GM12878 (cell line): ENCODE results near the gene ZNF689. TPM values are rescaled to one million over a fixed set of nuclear protein-coding genes. Genes with fewer than 3 reads are reported as not detected.

Experiments
- IKZF2 ChIP-seq, 2 experiments: fragments of 450-650 bp; IDR thresholded peaks; 2 replicates each; pipeline ENCODE4 v1.6.1; 2017; ENCODE audit warnings: mild to moderate bottlenecking in 2 of 2, moderate library complexity in 2 of 2
- MXI1 ChIP-seq: fragments of 150-350 bp; IDR thresholded peaks from 2 replicates; pipeline ENCODE4 v1.6.1; 2011; ENCODE audit warnings: low read depth, mild to moderate bottlenecking, inconsistent platforms, low read length, improper control_type of control experiment
- POU2F2 ChIP-seq: IDR thresholded peaks from 3 replicates; pipeline ENCODE4 v1.6.1; 2011; ENCODE audit warnings: low read depth, mild to moderate bottlenecking, low read length, borderline replicate concordance
- RAD51 ChIP-seq: fragments of 450-650 bp; IDR thresholded peaks from 2 replicates; pipeline ENCODE4 v1.6.1; 2016; ENCODE audit warnings: moderate library complexity, mild to moderate bottlenecking, inconsistent platforms
- SIX5 ChIP-seq: IDR thresholded peaks from 2 replicates; pipeline ENCODE4 v1.6.1; 2011; ENCODE audit warnings: mild to moderate bottlenecking, low read depth, low read length, moderate library complexity; ENCODE audit not compliant: severe bottlenecking
- SMAD5 ChIP-seq: IDR thresholded peaks from 2 replicates; pipeline ENCODE4 v1.6.1; 2016; ENCODE audit warnings: antibody characterized with exemption, low read depth
- WRNIP1 ChIP-seq: IDR thresholded peaks from 2 replicates; pipeline ENCODE4 v1.6.1; 2011; ENCODE audit warnings: low read depth, low read length, improper control_type of control experiment, borderline replicate concordance
- polyA plus RNA-seq, 11 experiments: library from polyadenylated mRNA; depleted of rRNA in 4 of 11; unstranded in 6 of 11; stranded (reverse) in 5 of 11; fragments of >200 nt; fragmentation: Nextera tagmentation in 4 of 11; fragmentation: Illumina TruSeq in 1 of 11; extraction: Ambion mirVana in 4 of 11; extraction: Trizol in 1 of 11; gene quantifications; 1 replicate in 1 of 11; 2 replicates in 10 of 11; pipeline versions ENCODE4 v1.2.1 to v1.2.3, GENCODE V29; 2011 to 2016; ENCODE audit warnings: inconsistent platforms in 2 of 11, missing spikeins in 2 of 11, low read depth in 1 of 11
- total RNA-seq, 4 experiments: library from RNA; depleted of rRNA in 3 of 4; stranded (reverse); fragments of >200 nt in 3 of 4; fragmentation: Illumina TruSeq in 1 of 4; extraction: Trizol in 1 of 4; gene quantifications; 2 replicates each; pipeline versions ENCODE4 v1.2.1 to v1.2.3, GENCODE V29; 2013 to 2021
- TF ChIP-seq, protein P1 (sequence below): fragments of 450-650 bp; IDR thresholded peaks from 2 replicates; pipeline ENCODE4 v1.6.1; 2017; ENCODE audit warnings: mild to moderate bottlenecking, low read depth, inconsistent platforms; ENCODE audit not compliant: poor library complexity, severe bottlenecking
- TF ChIP-seq, protein P2 (sequence below), 3 experiments: IDR thresholded peaks in 2 of 3; conservative IDR thresholded peaks in 1 of 3; 2 replicates each; pipeline ENCODE4 v1.5.1; 2011; ENCODE audit warnings: low read depth in 3 of 3, low read length in 3 of 3, mild to moderate bottlenecking in 3 of 3, control low read depth in 2 of 3, moderate library complexity in 2 of 3, inconsistent platforms in 1 of 3, mixed read lengths in 1 of 3; ENCODE audit not compliant: control insufficient read depth in 2 of 3, insufficient read depth in 1 of 3; ENCODE audit errors: extremely low read depth in 1 of 3
- TF ChIP-seq, protein P3 (sequence below): fragments of 450-650 bp; IDR thresholded peaks from 2 replicates; pipeline ENCODE4 v1.6.1; 2016; ENCODE audit warnings: mild to moderate bottlenecking, moderate library complexity, borderline replicate concordance
- TF ChIP-seq, protein P4 (sequence below): fragments of 450-650 bp; IDR thresholded peaks from 2 replicates; pipeline ENCODE4 v1.6.1; 2017; ENCODE audit warnings: mild to moderate bottlenecking, moderate library complexity

ZNF689 gene
- total and polyA plus RNA-seq, 10 of the 15 experiments (the other 5 are each of a cell fraction or from before 2014, with no cell fraction given), result 4.7 to 13.2 (median 8.5) TPM

DNA sequence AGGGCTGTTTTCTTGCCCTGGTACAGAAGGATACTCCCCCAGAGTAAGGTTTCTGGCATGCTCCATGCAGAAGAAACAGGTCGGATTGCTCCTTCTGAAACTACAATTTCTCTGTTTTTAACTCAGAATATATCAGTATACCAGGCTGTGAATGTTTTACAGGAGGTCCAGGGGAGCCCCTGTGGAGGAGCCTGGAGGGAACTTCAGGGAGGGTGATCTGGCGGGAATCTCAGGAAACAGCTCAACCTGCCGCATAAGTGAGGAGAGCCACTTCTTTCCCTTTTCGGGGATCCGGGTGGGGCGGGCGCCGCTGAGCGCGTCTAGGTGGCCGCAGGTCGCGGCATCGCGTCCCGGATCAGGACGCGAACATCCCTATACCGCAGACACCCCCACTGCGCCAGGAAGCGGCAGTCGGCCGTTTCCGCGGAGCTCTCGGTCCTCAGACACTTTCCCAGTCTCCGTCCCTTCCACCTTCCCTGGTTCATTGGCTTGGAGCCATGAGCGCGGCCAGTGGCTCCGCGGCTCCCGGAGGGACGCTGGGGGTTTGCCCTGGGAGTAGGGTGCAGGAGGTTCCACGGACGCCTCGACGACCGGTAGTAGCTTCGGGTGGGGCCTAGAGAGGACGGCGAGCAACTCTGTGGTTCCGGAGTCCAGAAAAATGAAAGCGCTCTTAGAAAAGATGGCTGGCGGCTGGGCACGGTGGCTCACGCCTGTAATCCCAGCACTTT, 48.9 kb downstream of the ZNF689 start (continued):
- peak; percentile 28 to 40; a peak in 1 of 4 replicates for TF ChIP-seq IKZF2 (IDR thresholded peaks at IDR 0.05)
- TF ChIP-seq, protein P1, sequence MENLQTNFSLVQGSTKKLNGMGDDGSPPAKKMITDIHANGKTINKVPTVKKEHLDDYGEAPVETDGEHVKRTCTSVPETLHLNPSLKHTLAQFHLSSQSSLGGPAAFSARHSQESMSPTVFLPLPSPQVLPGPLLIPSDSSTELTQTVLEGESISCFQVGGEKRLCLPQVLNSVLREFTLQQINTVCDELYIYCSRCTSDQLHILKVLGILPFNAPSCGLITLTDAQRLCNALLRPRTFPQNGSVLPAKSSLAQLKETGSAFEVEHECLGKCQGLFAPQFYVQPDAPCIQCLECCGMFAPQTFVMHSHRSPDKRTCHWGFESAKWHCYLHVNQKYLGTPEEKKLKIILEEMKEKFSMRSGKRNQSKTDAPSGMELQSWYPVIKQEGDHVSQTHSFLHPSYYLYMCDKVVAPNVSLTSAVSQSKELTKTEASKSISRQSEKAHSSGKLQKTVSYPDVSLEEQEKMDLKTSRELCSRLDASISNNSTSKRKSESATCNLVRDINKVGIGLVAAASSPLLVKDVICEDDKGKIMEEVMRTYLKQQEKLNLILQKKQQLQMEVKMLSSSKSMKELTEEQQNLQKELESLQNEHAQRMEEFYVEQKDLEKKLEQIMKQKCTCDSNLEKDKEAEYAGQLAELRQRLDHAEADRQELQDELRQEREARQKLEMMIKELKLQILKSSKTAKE, result no peak
- no peak for TF ChIP-seq WRNIP1
- TF ChIP-seq POU2F2, result no peak
- no peak for TF ChIP-seq MXI1
- TF ChIP-seq SIX5, result no peak
- TF ChIP-seq, protein P2, sequence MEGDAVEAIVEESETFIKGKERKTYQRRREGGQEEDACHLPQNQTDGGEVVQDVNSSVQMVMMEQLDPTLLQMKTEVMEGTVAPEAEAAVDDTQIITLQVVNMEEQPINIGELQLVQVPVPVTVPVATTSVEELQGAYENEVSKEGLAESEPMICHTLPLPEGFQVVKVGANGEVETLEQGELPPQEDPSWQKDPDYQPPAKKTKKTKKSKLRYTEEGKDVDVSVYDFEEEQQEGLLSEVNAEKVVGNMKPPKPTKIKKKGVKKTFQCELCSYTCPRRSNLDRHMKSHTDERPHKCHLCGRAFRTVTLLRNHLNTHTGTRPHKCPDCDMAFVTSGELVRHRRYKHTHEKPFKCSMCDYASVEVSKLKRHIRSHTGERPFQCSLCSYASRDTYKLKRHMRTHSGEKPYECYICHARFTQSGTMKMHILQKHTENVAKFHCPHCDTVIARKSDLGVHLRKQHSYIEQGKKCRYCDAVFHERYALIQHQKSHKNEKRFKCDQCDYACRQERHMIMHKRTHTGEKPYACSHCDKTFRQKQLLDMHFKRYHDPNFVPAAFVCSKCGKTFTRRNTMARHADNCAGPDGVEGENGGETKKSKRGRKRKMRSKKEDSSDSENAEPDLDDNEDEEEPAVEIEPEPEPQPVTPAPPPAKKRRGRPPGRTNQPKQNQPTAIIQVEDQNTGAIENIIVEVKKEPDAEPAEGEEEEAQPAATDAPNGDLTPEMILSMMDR (IDR thresholded peaks at IDR 0.05 in 2 of 3, conservative IDR thresholded peaks at IDR 0.05 in 1 of 3; ENCODE audit: control insufficient read depth in 2 of 3, extremely low read depth in 1 of 3, insufficient read depth in 1 of 3, low read depth in 3 of 3, low read length in 3 of 3), result no peak
- TF ChIP-seq, protein P3, sequence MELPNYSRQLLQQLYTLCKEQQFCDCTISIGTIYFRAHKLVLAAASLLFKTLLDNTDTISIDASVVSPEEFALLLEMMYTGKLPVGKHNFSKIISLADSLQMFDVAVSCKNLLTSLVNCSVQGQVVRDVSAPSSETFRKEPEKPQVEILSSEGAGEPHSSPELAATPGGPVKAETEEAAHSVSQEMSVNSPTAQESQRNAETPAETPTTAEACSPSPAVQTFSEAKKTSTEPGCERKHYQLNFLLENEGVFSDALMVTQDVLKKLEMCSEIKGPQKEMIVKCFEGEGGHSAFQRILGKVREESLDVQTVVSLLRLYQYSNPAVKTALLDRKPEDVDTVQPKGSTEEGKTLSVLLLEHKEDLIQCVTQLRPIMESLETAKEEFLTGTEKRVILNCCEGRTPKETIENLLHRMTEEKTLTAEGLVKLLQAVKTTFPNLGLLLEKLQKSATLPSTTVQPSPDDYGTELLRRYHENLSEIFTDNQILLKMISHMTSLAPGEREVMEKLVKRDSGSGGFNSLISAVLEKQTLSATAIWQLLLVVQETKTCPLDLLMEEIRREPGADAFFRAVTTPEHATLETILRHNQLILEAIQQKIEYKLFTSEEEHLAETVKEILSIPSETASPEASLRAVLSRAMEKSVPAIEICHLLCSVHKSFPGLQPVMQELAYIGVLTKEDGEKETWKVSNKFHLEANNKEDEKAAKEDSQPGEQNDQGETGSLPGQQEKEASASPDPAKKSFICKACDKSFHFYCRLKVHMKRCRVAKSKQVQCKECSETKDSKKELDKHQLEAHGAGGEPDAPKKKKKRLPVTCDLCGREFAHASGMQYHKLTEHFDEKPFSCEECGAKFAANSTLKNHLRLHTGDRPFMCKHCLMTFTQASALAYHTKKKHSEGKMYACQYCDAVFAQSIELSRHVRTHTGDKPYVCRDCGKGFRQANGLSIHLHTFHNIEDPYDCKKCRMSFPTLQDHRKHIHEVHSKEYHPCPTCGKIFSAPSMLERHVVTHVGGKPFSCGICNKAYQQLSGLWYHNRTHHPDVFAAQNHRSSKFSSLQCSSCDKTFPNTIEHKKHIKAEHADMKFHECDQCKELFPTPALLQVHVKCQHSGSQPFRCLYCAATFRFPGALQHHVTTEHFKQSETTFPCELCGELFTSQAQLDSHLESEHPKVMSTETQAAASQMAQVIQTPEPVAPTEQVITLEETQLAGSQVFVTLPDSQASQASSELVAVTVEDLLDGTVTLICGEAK, result peak; percentile 51; the same call in 1 of the 2 replicates
- TF ChIP-seq RAD51, result no peak
- no peak for TF ChIP-seq SMAD5
- TF ChIP-seq, protein P4, sequence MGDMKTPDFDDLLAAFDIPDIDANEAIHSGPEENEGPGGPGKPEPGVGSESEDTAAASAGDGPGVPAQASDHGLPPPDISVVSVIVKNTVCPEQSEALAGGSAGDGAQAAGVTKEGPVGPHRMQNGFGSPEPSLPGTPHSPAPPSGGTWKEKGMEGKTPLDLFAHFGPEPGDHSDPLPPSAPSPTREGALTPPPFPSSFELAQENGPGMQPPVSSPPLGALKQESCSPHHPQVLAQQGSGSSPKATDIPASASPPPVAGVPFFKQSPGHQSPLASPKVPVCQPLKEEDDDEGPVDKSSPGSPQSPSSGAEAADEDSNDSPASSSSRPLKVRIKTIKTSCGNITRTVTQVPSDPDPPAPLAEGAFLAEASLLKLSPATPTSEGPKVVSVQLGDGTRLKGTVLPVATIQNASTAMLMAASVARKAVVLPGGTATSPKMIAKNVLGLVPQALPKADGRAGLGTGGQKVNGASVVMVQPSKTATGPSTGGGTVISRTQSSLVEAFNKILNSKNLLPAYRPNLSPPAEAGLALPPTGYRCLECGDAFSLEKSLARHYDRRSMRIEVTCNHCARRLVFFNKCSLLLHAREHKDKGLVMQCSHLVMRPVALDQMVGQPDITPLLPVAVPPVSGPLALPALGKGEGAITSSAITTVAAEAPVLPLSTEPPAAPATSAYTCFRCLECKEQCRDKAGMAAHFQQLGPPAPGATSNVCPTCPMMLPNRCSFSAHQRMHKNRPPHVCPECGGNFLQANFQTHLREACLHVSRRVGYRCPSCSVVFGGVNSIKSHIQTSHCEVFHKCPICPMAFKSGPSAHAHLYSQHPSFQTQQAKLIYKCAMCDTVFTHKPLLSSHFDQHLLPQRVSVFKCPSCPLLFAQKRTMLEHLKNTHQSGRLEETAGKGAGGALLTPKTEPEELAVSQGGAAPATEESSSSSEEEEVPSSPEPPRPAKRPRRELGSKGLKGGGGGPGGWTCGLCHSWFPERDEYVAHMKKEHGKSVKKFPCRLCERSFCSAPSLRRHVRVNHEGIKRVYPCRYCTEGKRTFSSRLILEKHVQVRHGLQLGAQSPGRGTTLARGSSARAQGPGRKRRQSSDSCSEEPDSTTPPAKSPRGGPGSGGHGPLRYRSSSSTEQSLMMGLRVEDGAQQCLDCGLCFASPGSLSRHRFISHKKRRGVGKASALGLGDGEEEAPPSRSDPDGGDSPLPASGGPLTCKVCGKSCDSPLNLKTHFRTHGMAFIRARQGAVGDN, result peak; percentile 70; the same call in 1 of the 2 replicates
